Activated CD4-positive, alpha-beta memory T cell treated with anti-CD3 and anti-CD28 coated beads, Interleukin-2, amount 10 ng/mL, durations not matched to agents 7 days and 5 days (primary cell): ENCODE results near the gene ADAD1. TPM values are rescaled to one million over a fixed set of nuclear protein-coding genes. Genes with fewer than 3 reads are reported as not detected.

Source experiments
- CTCF ChIA-PET: fragments of 350-600 bp; sonication (Branson Sonifier 250); formaldehyde crosslinking; loops from one replicate; lab custom pipeline; 2021; ENCODE audit warnings: antibody characterized with exemption, inconsistent platforms; lab: Charles Lee
- POLR2A ChIA-PET: fragments of 350-600 bp; sonication (Branson Sonifier 250); formaldehyde crosslinking; loops from one replicate; lab custom pipeline; 2021; ENCODE audit warnings: antibody characterized with exemption; lab: Charles Lee
- DNase-seq: peaks from one replicate; pipeline ENCODE4 v3.0.0-alpha.2; 2020
- H3K27ac Mint-ChIP-seq: one replicate; pipeline ENCODE4 v1.8.0; 2021; ENCODE audit warnings: mild to moderate bottlenecking, mixed read lengths
- H3K27me3 Mint-ChIP-seq: one replicate; pipeline ENCODE4 v1.8.0; 2021; ENCODE audit warnings: mixed read lengths
- H3K36me3 Mint-ChIP-seq: one replicate; pipeline ENCODE4 v1.8.0; 2021; ENCODE audit warnings: low read depth, mixed read lengths
- H3K4me1 Mint-ChIP-seq: one replicate; pipeline ENCODE4 v1.8.0; 2021; ENCODE audit warnings: mixed read lengths
- H3K4me3 Mint-ChIP-seq: one replicate; pipeline ENCODE4 v1.8.0; 2021; ENCODE audit warnings: mild to moderate bottlenecking, mixed read lengths
- H3K9me3 Mint-ChIP-seq: one replicate; pipeline ENCODE4 v1.8.0; 2021; ENCODE audit warnings: mixed read lengths
- total RNA-seq, 2 experiments: library from RNA; stranded (reverse); gene quantifications; one replicate each; pipeline ENCODE4 v1.2.3, GENCODE V29; 2021

Gene ADAD1
- total RNA-seq, 2 experiments from 2014 or later, result not detected

DNA sequence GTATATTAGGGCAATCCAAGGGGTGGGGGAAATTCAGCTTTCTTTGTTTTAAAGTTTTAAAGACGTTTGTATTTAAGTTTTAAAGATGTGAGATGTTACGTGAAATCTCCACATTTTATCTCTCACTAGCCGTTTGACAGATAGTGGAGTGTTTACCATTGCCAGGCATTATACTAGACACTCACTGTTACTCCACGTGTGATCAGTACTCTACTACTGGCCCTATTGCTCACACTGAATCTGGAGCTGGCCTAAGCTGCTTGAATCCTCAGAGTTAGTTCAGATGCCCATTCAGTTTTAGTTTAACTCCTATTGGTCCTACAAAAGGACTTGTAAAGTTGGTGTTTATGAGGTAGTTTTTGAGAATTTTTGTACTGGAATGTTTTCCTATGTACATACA, 4.5 kb downstream of the ADAD1 start:
- Mint-ChIP-seq H3K36me3 (no peaks in the 10 kb centered on the region), H3K27ac (no peak overlapping the region), H3K4me1 (no peaks in the 10 kb centered on the region), H3K9me3 (peaks cover 12% of the 10 kb centered on the region), H3K4me3 (no peak overlapping the region), H3K27me3 (no peaks in the 10 kb centered on the region)
- no peak for DNase-seq
- CTCF ChIA-PET, result interaction anchor here (0.9 kb wide), 1 partner anchor 194 kb away, joined by 3 read pairs; no protein-coding TSS in a partner anchor
- POLR2A ChIA-PET, result no interaction called here

GRCh38 chr4:122384245-122384644, 5.4 kb downstream of the ADAD1 start:
- Mint-ChIP-seq H3K9me3 (peaks cover 13% of the 10 kb centered on the region), H3K36me3 (no peaks in the 10 kb centered on the region), H3K27me3 (no peaks in the 10 kb centered on the region), H3K27ac (no peak overlapping the region), H3K4me3 (no peak overlapping the region), H3K4me1 (no peaks in the 10 kb centered on the region)
- CTCF ChIA-PET, result no interaction called here
- no peak for DNase-seq
- POLR2A ChIA-PET, result no interaction called here

- no peaks in the 10 kb centered on the region for H3K36me3 Mint-ChIP-seq
- ChIA-PET POLR2A (no interaction called here), CTCF (no interaction called here)
- peaks cover 2% of the 10 kb centered on the region for H3K9me3 Mint-ChIP-seq
- no peak overlapping the region for H3K27ac Mint-ChIP-seq
- H3K4me3 Mint-ChIP-seq, result no peak overlapping the region
- H3K4me1 Mint-ChIP-seq, result no peaks in the 10 kb centered on the region
- no peaks in the 10 kb centered on the region for H3K27me3 Mint-ChIP-seq
- DNase-seq, result no peak
Observed at GRCh38 chr4:122393276-122393675, 14.5 kb downstream of the ADAD1 start.

GRCh38 chr4:122403861-122404260, 25.1 kb downstream of the ADAD1 start:
- Mint-ChIP-seq H3K9me3 (no peaks in the 10 kb centered on the region), H3K4me3 (no peak overlapping the region), H3K36me3 (no peaks in the 10 kb centered on the region), H3K27ac (no peak overlapping the region), H3K4me1 (no peaks in the 10 kb centered on the region), H3K27me3 (no peaks in the 10 kb centered on the region)
- CTCF ChIA-PET, result no interaction called here
- POLR2A ChIA-PET, result no interaction called here
- DNase-seq, result no peak

GRCh38 chr4:122412547-122412946, 33.7 kb downstream of the ADAD1 start:
- CTCF ChIA-PET, result no interaction called here
- no peaks in the 10 kb centered on the region for H3K36me3 Mint-ChIP-seq
- H3K27ac Mint-ChIP-seq, result no peak overlapping the region
- H3K4me3 Mint-ChIP-seq, result no peak overlapping the region
- H3K9me3 Mint-ChIP-seq, result no peaks in the 10 kb centered on the region
- no peaks in the 10 kb centered on the region for H3K27me3 Mint-ChIP-seq
- POLR2A ChIA-PET, result no interaction called here
- DNase-seq, result no peak
- H3K4me1 Mint-ChIP-seq, result no peaks in the 10 kb centered on the region

DNA sequence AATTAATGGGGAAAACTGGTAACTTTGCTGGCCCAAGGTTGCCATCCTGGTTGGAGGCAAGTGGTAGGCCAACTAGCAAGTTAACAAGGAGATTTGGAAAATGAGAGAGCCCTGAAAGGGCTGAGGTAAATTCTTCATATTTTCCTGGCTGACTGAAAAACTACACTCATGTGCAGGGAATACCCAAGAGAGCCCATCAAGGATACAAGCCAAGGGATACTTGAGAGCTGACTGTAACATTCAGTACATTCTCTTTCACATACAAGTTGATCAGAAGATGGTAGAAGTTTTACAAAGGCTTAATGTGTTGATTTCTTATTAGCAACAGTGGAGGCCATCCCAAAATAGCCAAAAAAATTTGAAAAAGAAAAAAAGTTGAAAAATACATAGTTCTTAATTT, 44.4 kb downstream of the ADAD1 start:
- no peak for DNase-seq
- POLR2A ChIA-PET, result no interaction called here
- H3K4me3 Mint-ChIP-seq, result no peak overlapping the region
- H3K4me1 Mint-ChIP-seq, result no peaks in the 10 kb centered on the region
- no peaks in the 10 kb centered on the region for H3K36me3 Mint-ChIP-seq
- CTCF ChIA-PET, result no interaction called here
- no peaks in the 10 kb centered on the region for H3K9me3 Mint-ChIP-seq
- H3K27me3 Mint-ChIP-seq, result no peaks in the 10 kb centered on the region
- H3K27ac Mint-ChIP-seq, result no peak overlapping the region

DNA sequence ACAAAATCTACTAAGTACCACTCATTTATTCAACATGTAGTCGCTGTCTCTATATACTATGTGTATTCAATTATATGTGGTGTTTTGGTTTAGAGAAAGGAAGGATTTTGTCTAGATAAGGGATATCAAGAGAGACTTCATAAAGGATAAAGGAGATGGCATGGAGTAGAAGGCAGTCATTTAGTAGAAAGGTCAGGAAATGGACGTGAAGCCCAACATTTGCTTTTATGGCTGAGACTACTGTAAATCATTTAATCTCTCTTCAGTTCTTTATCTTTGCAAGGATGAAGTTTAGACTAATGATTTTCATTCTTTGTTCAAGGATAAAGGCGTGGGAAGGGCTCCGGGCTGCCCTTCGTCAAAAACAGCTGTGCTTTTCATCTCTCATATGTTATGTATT, 52.5 kb downstream of the ADAD1 start:
- CTCF ChIA-PET, result no interaction called here
- no peak overlapping the region for H3K4me3 Mint-ChIP-seq
- H3K27me3 Mint-ChIP-seq, result no peaks in the 10 kb centered on the region
- H3K9me3 Mint-ChIP-seq, result no peaks in the 10 kb centered on the region
- H3K36me3 Mint-ChIP-seq, result no peaks in the 10 kb centered on the region
- no peak for DNase-seq
- peaks cover 4% of the 10 kb centered on the region for H3K4me1 Mint-ChIP-seq
- POLR2A ChIA-PET, result no interaction called here
- no peak overlapping the region for H3K27ac Mint-ChIP-seq

GRCh38 chr4:122434285-122434684, 55.5 kb downstream of the ADAD1 start:
- no peaks in the 10 kb centered on the region for H3K9me3 Mint-ChIP-seq
- no peak overlapping the region for H3K4me3 Mint-ChIP-seq
- ChIA-PET POLR2A (no interaction called here), CTCF (interaction anchor here (0.6 kb wide), 1 partner anchor 488 kb away, joined by 4 read pairs; no protein-coding TSS in a partner anchor)
- no peaks in the 10 kb centered on the region for H3K27me3 Mint-ChIP-seq
- no peaks in the 10 kb centered on the region for H3K36me3 Mint-ChIP-seq
- no peak overlapping the region for H3K27ac Mint-ChIP-seq
- DNase-seq, result no peak
- peaks cover 4% of the 10 kb centered on the region for H3K4me1 Mint-ChIP-seq

- CTCF ChIA-PET, result interaction anchor here (1.1 kb wide), 1 partner anchor 127 kb away, joined by 3 read pairs; no protein-coding TSS in a partner anchor
- peaks cover 2% of the 10 kb centered on the region for H3K9me3 Mint-ChIP-seq
- POLR2A ChIA-PET, result no interaction called here
- H3K36me3 Mint-ChIP-seq, result no peaks in the 10 kb centered on the region
- H3K27ac Mint-ChIP-seq, result no peak overlapping the region
- no peak for DNase-seq
- no peak overlapping the region for H3K4me3 Mint-ChIP-seq
- peaks cover 1% of the 10 kb centered on the region for H3K27me3 Mint-ChIP-seq
- H3K4me1 Mint-ChIP-seq, result peaks cover 19% of the 10 kb centered on the region
Observed at GRCh38 chr4:122450847-122451246, 72.0 kb downstream of the ADAD1 start.

DNA sequence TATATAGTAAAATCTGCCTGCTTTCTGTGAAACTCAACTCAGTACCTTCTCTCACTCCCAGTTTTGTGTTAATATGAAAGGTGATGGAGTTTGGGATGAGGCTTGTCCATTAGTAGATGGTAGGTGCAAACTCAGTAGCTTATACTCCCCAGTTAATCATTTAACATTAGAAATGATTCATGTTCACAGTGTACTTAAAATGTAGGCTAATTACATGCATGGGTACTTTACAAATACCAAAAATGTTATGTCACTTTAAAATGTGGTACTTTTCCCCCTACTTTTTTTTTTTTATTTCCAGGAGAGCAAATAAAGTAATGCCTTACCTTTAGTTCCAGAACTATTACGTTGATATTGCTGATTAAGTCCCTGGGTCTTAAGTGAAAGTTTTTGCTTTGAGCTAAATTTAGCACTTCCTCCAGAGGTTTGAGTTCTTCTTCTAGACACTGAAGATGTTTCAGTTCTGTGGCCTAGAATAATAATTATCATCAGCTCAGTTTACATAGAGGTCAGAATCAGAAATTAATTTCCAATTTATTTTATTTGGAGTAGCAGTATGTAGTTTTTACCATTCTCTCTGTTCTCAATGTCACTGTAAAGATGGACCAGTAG, 74.7 kb downstream of the ADAD1 start:
- peak overlapping the region; percentile 20 for H3K27ac Mint-ChIP-seq
- POLR2A ChIA-PET, result no interaction called here
- H3K4me3 Mint-ChIP-seq, result no peak overlapping the region
- DNase-seq, result no peak
- CTCF ChIA-PET, result interaction anchor here (0.6 to 1.2 kb wide), 2 partner anchors 124 to 253 kb away, joined by 3 to 6 read pairs; no protein-coding TSS in a partner anchor
- no peaks in the 10 kb centered on the region for H3K9me3 Mint-ChIP-seq
- H3K36me3 Mint-ChIP-seq, result no peaks in the 10 kb centered on the region
- H3K4me1 Mint-ChIP-seq, result peaks cover 43% of the 10 kb centered on the region
- peaks cover 1% of the 10 kb centered on the region for H3K27me3 Mint-ChIP-seq

DNA sequence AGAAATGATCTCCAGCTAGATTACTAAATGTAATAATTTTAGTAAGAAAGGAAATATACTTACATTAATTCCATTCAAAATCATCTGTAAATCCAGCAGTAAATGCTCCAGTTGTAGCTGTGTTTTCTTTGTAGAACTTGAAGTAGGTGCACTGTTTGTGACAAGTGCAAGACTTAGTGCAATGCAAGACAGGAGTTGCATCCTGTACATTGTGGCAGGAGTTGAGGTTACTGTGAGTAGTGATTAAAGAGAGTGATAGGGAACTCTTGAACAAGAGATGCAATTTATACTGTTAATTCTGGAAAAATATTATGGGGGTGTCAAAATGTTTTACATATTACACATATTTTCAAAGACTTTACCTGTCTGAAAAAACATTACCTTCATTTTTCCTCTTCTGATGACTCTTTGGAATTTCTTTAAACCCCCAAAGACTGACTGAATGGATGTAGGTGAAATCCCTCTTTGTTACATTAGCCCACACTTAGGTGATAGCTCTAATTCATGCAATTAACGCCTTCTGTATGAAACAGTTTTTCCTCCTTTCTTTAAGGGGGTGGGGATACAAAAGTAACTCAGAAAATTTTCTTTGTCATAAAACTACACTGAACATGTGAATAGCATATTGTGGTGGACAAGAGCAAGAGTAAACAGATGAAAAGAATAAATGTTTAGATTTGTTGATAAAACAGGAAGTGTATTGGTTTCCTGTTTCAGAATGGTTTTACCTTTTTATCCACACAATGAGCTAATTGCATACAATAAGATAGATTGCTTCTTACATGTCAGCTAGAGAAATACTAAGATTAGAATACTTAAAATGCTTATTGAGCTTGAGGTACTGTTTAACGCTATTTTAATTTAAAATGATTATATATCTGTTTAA, 77.7 kb downstream of the ADAD1 start, which contains the start of gene IL2:
TSS of gene IL2 (minus strand) at position 495 of the 886 bp plus-strand sequence. CDS start at position 210, 285 bp downstream.
- Mint-ChIP-seq H3K27ac (peak within 1 kb of the TSS; percentile 65), H3K9me3 (peaks cover 2% of the 10 kb centered on the region), H3K4me3 (peak within 1 kb of the TSS; percentile 53), H3K4me1 (peaks cover 51% of the 10 kb centered on the region), H3K27me3 (peaks cover 1% of the 10 kb centered on the region), H3K36me3 (no peaks in the 10 kb centered on the region)
- ChIA-PET CTCF (interaction anchor here (0.6 to 2.9 kb wide), 4 partner anchors 40 to 1290 kb away, joined by 3 to 21 read pairs (median 4); no protein-coding TSS in a partner anchor), POLR2A (interaction anchor here (1.2 to 1.7 kb wide), 4 partner anchors 9 to 587 kb away, joined by 3 to 5 read pairs (median 4); partner anchors contain the start of gene BBS12)
- DNase-seq, result no peak

GRCh38 chr4:122458625-122459024, 79.8 kb downstream of the ADAD1 start:
- peaks cover 4% of the 10 kb centered on the region for H3K9me3 Mint-ChIP-seq
- peak overlapping the region; percentile 69 for H3K4me3 Mint-ChIP-seq
- CTCF ChIA-PET, result interaction anchor here (0.7 to 1.9 kb wide), 4 partner anchors 8 to 119 kb away, joined by 4 to 10 read pairs (median 4); no protein-coding TSS in a partner anchor
- no peaks in the 10 kb centered on the region for H3K27me3 Mint-ChIP-seq
- H3K27ac Mint-ChIP-seq, result peak overlapping the region; percentile 67
- DNase-seq, result peak; percentile 61
- peaks cover 45% of the 10 kb centered on the region for H3K4me1 Mint-ChIP-seq
- H3K36me3 Mint-ChIP-seq, result peaks cover 8% of the 10 kb centered on the region
- POLR2A ChIA-PET, result interaction anchor here (0.8 to 1.3 kb wide), 3 partner anchors 9 to 119 kb away, joined by 3 to 4 read pairs (median 3); no protein-coding TSS in a partner anchor

GRCh38 chr4:122469457-122469856, 90.6 kb downstream of the ADAD1 start:
- no peak overlapping the region for H3K4me3 Mint-ChIP-seq
- H3K9me3 Mint-ChIP-seq, result peaks cover 18% of the 10 kb centered on the region
- no peaks in the 10 kb centered on the region for H3K27me3 Mint-ChIP-seq
- H3K27ac Mint-ChIP-seq, result no peak overlapping the region
- ChIA-PET CTCF (interaction anchor here (1.0 to 1.3 kb wide), 2 partner anchors 11 kb away, joined by 4 read pairs; no protein-coding TSS in a partner anchor), POLR2A (no interaction called here)
- DNase-seq, result no peak
- H3K4me1 Mint-ChIP-seq, result no peaks in the 10 kb centered on the region
- peaks cover 2% of the 10 kb centered on the region for H3K36me3 Mint-ChIP-seq
